G401 (cell line): Measurements from ENCODE around the gene TGFBR3. TPM values are rescaled to one million over a fixed set of nuclear protein-coding genes. Genes with fewer than 3 reads are reported as not detected.

Source experiments
- DNase-seq: peaks from one replicate; pipeline ENCODE4 v3.0.0-alpha.2; 2015; ENCODE audit warnings: low spot score
- in situ Hi-C: cut with HindIII; loops from 2 replicates; pipeline ENCODE4 v1.10.0; 2016; ENCODE audit warnings: low sequenced_read_pairs, mixed read lengths
- total RNA-seq: library from RNA; depleted of rRNA; stranded (reverse); fragments of >200 nt; shearing (Covaris generic); gene quantifications from 2 replicates; pipeline ENCODE4 v1.2.3, GENCODE V29; 2014

Gene TGFBR3
- total RNA-seq, 1 experiment from 2014 or later = 33.6 TPM

- no peak for DNase-seq
- in situ Hi-C loops = no loop called here
Observed at GRCh38 chr1:91752324-91752723, 133.6 kb downstream of the TGFBR3 start.

- peak; percentile 30 for DNase-seq
- in situ Hi-C loops = no loop called here
Observed at GRCh38 chr1:91751275-91751674, 134.7 kb downstream of the TGFBR3 start.

- DNase-seq = no peak
- in situ Hi-C loops = no loop called here
Observed at GRCh38 chr1:91750398-91750996, 135.5 kb downstream of the TGFBR3 start.

- no peak for DNase-seq
- in situ Hi-C loops = no loop called here
Observed at GRCh38 chr1:91749788-91750231, 136.1 kb downstream of the TGFBR3 start.

DNA sequence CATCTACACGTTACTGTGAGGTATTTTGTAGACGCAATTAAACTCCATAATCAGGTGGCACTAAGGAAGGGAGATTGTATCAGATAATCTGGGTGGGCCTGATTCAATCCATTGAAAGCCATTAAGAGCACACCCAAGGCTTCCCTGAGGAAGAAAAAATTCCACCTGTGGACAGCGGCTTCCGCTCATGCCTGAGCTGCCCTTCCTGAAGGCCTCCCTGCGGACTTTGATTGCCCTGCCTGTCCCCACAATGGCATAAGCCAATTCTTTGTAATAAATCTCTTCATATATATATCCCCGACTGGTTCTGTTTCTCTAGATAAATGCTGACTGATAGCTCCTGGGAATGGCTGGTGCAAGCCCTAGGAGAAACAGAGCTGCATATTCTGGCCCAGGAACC is 138.3 kb downstream of the TGFBR3 start:
- in situ Hi-C loops = no loop called here

GRCh38 chr1:91746728-91747338 is 139.1 kb downstream of the TGFBR3 start:
- in situ Hi-C loops = no loop called here
- no peak for DNase-seq

More for the DNA sequence above, 138.3 kb downstream of the TGFBR3 start:
- DNase-seq = no peak

DNA sequence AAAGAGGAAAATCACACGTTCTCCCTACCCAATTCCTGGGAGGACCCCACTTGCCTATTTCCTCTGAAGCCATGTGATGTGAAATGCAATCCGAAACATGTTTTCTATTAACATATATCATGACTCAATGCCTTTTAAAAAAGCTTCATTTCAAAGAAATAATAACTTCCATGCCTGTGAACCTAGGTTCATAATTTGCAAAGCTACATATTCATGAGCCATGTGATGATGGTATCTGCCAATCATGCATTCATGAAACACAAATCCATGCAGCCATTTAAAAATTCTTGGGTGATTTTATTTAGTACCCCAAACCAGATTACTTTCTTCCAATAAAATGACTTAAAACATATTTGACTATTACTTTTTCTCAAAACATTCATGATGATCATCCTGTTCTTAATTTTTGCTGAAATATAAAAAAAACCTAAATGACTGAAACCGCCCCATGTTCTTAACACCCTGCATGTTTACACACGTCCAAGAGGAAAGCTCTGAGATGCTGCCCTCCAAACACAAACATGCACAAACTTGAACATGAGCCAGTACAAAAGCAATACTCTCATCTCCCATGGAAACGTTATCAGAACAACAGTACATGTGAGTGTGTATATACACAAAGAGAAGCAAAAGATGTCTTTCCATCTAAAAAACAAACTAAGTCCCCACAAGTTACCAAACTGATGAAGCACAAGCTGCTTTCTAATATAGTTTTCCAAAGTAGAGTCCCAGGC is 140.1 kb downstream of the TGFBR3 start:
- in situ Hi-C loops = no loop called here
- DNase-seq = no peak

- in situ Hi-C loops = no loop called here
- DNase-seq = no peak
Observed at GRCh38 chr1:91744953-91745639, 140.9 kb downstream of the TGFBR3 start.

GRCh38 chr1:91742848-91743292 is 143.1 kb downstream of the TGFBR3 start:
- DNase-seq = no peak
- in situ Hi-C loops = no loop called here

GRCh38 chr1:91741906-91742305 is 144.0 kb downstream of the TGFBR3 start:
- DNase-seq = no peak
- in situ Hi-C loops = no loop called here

DNA sequence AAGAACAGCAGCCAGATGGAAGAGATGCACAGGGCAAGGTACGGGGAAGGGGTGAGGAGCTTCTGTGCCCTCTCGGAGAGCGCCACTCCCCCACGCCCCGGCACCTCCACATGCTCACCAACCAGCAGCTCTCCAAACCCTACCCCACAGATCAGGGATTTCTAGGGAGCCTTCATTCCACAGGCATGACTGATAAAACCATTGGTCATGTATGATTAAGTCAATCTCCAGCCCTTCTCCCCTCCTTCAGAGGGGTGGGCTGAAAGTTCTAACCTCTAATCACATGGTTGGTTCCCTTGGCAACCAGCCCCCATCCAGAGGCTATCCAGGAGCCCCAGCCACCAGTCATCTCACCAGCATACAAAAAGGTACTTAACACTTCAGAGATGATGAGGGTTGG is 144.7 kb downstream of the TGFBR3 start:
- in situ Hi-C loops = no loop called here
- DNase-seq = no peak

DNA sequence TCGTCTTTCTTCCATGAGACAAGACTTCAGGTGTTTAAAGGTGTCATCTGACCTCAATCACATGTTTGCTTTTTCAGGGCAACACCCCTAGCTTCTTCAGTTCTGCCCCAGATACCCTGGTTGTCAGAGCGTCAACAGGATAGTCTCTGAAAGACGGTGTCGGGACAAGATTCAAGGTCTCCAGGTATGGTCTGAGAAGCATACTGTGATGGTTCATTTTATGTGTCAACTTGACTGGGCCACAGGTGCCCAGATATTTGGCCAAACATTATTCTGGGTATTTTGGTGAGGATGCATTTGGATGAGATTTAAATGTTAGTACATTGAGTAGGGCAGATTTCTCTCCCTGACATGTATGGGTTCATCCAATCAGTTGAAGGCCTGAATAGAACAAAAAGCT is 148.3 kb downstream of the TGFBR3 start:
- in situ Hi-C loops = no loop called here
- DNase-seq = no peak

- in situ Hi-C loops = no loop called here
- DNase-seq = peak; percentile 7
Observed at GRCh38 chr1:91736715-91737615, 149.0 kb downstream of the TGFBR3 start.

GRCh38 chr1:91736146-91736714 is 149.7 kb downstream of the TGFBR3 start:
- DNase-seq = no peak
- in situ Hi-C loops = no loop called here

GRCh38 chr1:91735266-91735845 is 150.6 kb downstream of the TGFBR3 start:
- no peak for DNase-seq
- in situ Hi-C loops = no loop called here

GRCh38 chr1:91734761-91735160 is 151.2 kb downstream of the TGFBR3 start:
- in situ Hi-C loops = no loop called here
- no peak for DNase-seq

DNA sequence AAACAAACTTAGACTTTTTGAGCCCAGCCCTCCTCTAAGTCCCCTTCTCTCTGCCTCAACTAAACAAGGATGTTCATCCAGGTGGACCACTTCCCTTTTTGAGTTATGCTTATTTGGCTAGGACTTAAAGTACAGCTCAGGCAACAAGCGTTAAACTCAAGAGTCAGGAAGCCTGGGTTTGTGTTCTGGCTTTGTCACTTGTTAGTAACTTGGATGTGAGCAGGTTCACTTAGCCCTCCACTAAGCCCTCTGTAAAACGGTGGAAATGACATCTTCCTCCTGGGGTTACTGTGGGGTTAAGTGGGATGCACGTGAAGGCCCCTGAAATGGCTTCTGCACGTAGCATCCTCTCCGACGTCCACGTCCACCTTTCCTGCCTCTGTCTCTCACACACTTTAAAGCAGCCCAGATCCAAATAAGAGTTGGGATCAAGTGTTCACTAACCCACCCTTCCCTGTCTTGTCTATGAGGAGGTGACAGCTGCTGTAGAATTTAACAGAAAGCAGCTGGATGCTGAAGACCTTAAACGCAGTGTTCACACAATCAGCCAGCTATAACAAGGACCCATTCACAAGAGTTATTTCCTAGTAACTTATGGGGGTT is 152.7 kb downstream of the TGFBR3 start:
- in situ Hi-C loops = no loop called here
- DNase-seq = no peak
